ENCODE results near the gene SSH3.

GRCh38 chr11:67316882-67317204 lies 13.5 kb downstream of the SSH3 start:
- TF ChIP-seq RAD21 (IDR thresholded peaks at IDR 0.05; ENCODE audit: low read depth) (no peak), TAF1 (IDR thresholded peaks at IDR 0.05; ENCODE audit: low read depth) (no peak), YY1 (IDR thresholded peaks at IDR 0.05; ENCODE audit: low read depth) (no peak), REST (IDR thresholded peaks at IDR 0.05; ENCODE audit: low read depth) (no peak), ZBTB7A (IDR thresholded peaks at IDR 0.05; ENCODE audit: low read depth) (no peak), CREB1 (IDR thresholded peaks at IDR 0.05; ENCODE audit: low read depth) (no peak), EP300 (IDR thresholded peaks at IDR 0.05; ENCODE audit: borderline replicate concordance) (no peak), MAX (IDR thresholded peaks at IDR 0.05) (no peak), TCF12 (IDR thresholded peaks at IDR 0.05; ENCODE audit: low read depth) (no peak), CEBPB (IDR thresholded peaks at IDR 0.05) (no peak)
